NCI-H446 (cell line): ENCODE measurements around the gene ZFYVE26.
A peak's percentile ranks its signal among the peaks of the same experiment; 100 is the strongest.
"Not testable (repeated sequence)": the region's sequence is repeated elsewhere in the genome, so short reads cannot be mapped to it uniquely, and the experiment has no call there.

Source experiments
- DNase-seq, 2 experiments: peaks; one replicate each; lab custom pipeline; 2025; lab: John Stamatoyannopoulos, UW

The ZFYVE26 gene

DNA sequence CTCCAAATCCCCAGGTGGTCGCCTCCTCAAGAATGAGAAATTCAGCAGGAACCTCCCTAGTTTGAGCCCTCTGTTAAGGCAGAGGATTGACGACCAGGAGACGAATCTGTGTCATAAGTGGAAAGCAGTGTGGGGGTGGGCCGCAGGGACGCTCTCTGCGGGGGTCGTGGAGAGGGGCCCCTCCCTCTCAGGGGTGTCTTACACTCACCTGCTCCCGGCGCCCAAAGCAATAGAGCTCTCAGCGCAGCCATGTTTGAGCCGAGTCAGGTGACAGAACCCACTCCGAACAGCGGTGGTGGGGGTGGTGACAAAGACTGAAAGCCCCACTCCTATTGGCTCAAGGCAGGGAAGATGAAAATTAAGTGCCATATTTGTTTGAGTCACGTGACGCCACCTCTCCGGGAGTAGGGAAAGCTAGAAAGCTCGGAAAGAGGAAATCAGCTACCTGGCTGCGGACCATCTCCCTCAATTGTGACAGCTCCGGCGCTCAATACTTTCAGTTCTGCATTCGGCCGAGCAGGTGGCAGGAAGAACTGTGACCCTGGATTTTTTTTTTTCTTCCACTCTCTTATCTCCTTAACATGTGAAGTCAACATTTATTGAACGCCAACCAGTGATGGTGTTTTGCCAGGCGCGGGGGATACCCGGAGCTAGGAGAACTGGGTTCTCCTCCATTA lies at the start of gene ZFYVE26:
TSS of gene ZFYVE26 (minus strand) at position 265 of the 677 bp plus-strand sequence. CDS start 627 bp downstream, outside the sequence.
- peak; percentile 91 to 94 for DNase-seq

DNA sequence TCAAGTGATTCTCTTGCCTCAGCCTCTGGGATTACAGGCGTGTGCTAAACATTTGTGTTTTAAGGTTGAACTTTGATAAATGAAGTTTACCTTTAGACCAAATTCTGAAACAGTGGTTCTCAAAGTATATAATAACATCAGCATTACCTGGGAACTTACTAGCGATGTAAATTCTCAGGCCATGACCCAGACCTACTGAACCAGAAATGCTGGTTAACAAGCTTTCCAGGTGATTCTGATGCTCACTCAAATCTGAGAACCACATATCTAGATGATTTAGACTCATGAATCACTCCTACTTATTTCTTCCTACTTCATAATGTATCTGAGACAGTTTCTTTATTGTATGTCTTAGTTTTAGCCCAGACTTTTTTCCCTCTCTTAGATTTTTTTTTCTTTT lies 46.8 kb upstream of the ZFYVE26 start:
- DNase-seq = no peak

DNA sequence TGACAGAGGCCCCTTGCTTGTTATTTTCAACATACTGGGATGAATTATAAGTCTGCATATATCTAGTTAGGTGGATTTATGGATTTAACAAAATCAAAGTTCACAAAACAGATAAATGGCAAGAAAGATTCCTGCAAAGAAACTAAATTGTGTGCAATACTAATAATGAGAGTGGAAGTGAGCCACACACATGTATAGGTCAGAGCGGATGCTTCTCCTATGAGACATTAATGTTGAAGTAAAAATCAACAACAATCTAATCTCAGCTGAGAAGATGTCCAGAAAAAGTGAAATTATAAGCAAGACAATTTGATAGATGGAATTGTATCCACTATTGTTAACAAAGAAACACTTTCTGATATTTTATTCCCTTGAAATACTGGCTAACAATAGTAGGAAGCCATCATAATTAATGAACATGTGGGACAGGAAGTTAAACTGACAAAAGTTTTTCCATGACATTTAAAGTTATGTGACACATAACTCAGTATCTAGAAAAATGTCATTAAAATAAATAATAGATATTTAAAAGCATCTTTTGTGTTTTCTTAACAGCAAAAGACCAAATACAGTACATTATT lies 42.9 kb upstream of the ZFYVE26 start:
- DNase-seq = no peak

DNA sequence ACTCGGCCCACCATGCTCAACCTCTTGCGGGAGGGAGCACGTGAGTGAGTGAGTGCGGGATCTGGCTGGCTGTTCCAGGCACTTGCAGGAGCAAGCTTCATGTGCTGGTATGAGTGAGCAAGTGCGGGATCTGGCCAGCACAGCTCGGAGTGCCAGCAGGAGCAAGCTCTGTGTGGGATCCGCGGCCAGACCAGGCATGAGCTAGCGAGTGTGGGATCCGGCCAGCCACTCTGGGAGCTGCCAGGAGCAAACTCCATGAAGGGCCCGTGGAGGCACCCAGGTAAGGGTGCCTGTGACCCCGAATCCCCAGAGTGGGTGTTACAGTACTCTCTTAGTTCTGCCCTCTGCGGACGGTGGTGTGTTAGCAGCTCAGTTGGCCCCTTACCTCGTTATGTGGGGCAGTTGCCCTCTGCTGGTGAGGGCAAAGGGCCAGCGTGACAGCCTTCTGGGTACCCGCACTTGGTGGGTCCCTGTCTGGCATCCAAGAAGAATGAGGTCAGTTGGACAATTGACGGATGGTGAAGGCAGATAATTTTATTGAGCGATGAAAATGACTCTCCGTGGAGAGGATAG lies 41.5 kb upstream of the ZFYVE26 start:
- no peak for DNase-seq

DNA sequence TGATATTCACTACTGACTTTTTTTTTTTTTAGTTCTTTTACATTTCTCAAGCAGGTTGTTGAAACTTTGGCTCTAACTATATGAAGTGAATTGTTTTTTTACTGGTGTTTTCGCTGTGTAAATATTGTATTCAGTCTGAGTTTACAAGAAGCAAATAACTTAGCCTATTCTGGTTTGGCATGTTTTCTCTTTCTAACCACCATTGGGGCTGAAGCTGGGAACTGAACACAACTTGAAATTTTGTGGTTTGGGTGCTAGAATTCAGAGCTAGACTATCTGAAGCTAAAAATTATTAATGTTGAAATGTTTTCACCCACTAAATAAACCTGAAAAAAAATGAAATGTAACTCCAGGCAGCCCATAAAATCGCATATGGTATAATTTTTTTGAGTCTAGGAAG lies 40.4 kb upstream of the ZFYVE26 start:
- no peak for DNase-seq

DNA sequence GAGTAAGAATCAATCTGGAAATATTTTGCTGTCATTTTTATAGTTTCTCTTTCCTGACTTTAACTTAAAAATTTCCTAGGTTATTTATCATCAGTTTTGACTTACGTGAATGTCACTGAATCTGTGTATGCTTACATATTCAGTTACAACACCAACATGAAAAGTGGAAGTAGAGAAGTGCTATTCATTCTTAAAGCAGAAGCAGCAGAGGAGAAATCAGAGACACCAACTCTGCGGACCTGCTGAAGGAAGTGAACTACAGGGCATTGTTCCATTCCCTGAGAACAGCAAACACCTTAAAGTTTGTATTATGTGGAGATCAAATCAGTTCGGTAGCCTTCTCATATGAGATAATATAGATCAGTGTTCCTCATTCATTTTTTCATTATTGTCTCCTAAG lies 37.3 kb upstream of the ZFYVE26 start:
- no peak for DNase-seq

DNA sequence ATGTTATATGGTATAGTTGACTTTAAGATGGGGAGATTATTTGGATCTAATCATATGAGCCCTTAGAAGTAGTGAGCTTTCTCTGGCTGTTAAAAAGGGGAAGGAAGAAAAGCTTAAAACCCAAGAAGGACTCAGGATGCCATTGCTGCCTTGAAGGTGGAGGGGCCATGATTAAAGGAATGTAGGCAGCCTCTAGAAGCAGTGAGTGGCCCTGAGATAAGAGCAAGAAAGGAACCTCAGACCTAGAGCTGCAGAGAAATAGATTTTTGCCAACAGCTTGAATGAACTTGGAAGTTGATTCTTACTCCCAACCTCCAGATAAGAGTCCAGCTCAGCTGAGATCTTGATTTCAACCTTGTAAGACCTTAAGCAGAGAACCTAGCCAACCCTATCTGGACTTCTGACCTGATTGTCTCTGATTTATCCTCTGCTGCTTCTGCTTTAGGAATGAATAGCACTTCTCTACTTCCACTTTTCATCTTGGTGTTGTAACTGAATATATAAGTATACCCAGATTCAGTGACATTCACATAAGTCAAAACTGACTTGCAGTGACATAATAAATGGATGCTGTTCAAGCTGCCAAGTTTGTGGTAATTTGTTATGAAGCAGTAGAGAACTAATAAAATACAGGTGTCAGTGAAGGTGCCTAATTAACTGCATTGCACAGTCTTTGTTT lies 36.7 kb upstream of the ZFYVE26 start:
- DNase-seq = no peak

DNA sequence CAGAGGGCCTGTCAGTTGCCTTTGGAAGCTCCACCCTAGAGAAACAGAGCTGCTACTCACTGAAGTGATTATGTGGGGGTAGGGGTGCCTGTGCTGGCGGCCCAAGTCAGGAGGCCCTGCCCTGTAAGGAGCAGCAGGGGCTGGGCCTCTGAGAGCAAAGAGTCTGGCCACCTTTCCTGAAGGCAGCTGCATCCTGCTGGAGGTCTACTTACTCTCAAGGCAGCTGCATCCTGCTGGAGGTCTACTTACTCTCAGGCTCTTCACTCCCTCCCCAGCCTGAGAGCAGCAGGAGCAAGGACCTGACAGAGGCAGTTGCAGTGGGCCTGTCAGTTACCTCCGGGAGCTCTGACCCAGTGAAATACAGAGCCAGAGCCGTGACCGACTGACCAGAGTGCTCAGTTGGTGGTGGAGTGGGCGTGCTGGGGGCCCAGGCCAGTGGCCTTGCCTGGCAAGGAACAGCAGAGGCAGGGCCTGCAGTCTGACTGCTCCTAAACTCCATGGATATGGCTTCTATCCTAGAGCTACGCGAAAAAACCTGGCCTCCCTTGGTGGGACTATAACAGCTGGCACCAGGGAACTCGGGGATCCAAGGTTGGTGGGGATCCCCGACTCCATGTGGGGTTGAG lies 35.5 kb upstream of the ZFYVE26 start:
- DNase-seq = no peak

DNA sequence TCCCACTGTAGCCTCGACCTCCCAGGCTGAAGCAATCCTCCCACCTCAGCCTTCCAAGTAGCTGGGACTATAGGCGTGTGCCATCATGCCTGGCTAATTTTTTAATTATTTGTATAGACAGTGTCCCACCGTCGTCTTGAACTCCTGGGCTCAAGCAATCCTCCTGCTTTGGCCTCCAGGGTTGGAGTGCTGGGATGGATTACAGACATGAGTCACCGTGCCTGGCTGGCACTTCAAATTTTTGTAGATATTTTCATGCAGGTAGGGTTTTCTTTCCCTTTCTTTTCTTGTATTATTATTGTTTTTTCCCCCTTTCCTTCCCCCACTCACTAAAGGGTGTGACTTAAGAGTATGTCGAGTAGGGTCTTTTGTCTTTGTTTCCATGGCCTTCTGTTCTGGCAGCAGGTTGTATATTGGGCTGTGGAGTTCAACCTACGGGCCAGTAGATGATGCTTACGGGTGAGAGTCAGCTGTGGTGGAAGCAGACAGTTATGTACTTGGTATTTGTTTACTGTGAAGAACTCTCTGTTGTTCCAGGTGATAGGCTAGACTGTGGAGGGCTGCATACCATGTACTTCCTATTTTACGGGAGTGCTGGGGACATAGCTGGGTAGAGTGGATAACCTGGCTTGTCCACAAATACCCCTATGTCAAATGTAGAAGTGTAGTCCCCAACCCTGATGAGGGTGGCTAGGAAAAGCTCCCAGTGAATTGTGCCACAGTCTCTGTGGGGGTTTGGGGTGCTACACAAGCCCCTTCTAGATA lies 33.9 kb upstream of the ZFYVE26 start:
- no peak for DNase-seq

DNA sequence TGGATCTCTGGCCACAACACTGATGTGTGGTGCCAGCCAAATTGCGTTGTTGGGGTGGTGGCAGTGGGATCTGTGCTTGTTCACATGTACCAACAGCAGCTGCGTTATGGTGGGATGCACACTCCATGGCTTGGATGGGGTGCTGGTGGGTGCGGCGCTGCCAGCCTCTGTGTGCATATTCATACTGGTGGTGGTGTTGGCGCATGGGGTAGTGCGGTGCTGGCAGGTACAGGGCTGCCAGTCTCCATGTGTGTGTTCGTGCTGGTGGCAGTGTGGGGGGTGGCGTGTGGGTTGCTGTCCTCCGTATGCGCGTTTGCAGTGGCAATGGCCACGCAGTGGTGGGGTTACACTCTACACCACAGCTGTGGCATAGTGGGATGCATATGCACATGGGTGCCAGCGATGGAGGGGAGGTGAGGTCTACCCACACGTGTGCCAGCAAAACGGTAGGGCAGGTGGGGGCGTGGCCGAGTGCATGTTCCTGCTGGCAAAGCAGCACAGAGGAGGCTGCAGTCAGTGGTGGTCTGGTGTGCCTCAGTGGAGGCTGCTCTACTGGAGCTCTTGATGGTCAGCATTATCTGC lies 29.7 kb upstream of the ZFYVE26 start:
- DNase-seq = no peak

DNA sequence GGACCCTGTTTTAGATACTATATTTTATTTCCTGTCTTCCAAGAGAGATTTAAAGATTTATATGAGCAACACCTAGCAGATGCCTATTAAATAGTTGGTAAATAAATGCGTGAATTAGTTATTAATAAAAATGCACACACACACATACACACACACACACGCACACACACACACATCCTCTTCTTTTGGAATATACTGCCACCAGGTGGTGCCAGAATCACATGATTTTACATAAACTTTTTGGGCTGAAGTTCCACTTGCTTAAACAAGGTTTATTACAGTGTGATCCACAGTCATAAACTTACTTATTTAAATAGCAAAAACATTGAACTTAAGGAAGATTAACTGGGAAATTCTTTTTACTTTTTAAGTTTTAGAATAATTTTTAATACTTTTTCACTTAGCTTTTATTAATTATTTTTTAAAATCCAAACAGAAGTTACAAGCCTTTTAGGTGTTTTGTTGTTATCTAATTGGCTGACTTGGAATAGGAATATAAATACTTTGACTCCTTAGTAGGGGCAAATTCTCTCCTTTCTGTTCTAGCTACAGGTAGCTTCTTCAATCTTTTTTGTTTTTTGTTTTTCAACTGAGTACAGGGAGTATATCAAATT lies 20.7 kb upstream of the ZFYVE26 start:
- peak; percentile 53 to 61 for DNase-seq

DNA sequence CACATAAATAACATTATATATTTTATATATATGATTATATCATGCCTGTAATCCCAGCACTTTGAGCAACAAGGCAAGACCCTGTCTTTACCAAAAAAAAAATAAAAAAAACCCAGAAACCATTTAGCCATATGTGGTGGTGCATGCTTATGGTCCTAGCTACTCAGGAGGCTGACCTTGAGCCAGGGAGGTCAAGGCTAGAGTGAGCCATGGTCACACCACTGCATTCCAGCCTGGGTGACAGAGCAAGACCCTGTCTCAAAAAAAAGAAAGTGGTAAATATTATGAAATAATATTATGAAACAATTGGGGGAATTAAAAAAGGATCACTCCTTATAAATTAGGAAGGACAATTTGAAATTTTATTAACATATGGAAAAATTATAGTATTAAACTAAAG lies 19.2 kb upstream of the ZFYVE26 start:
- no peak for DNase-seq

DNA sequence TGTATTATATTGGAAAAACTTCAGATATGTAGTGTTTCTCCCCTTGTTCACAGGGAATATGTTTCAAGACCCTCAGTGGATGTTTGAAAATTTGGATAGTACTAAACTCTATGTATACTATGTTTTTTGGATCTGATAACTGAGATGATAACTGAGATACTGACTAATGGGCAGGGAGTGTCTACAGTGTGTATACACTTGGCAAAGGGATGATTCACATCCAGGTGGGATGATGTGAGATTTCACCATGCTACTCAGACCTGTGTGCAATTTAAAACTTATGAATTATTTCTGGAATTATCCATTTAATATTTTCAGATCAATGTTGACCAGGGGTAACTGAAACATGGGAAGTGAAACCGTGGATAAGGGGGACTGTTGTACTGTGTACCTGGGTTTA lies 17.0 kb upstream of the ZFYVE26 start:
- DNase-seq = no peak

DNA sequence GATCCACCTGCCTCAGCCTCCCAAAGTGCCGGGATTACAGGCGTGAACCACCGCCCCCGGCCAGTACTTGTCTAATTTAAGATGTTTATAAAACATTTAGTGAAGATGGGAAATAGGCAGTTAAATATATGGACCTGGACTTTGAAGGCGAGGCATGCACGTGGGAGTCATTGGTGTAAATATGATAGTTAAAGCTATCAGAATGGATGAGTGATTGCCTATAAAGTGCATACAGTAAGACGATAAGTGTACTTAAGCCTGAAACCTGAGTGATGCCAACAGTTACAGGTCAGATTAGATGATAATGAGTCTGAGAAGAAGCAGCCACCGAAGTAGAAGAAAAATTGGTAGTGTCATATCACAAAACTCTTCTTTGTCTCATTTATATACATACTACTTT lies 14.7 kb upstream of the ZFYVE26 start:
- DNase-seq = no peak

DNA sequence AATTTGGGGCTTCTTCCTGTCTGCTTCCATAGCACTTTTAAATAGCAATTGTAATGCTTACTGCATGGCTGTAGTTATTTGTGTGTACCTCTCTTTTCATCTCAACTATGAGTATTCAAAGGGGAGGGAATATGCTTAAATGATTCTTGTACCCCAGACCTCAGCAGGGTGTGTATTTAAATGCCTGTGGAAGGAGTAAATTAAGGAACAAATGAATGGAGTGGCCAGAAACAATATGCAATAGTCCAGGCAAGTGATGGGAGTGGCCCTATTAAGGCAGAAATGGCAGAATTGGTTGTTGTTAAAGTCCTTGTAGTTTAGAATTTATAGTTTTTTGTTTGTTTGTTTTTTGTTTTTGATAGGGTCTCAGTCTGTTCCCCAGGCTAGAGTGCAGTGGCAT lies 4.7 kb upstream of the ZFYVE26 start:
- DNase-seq = no peak

DNA sequence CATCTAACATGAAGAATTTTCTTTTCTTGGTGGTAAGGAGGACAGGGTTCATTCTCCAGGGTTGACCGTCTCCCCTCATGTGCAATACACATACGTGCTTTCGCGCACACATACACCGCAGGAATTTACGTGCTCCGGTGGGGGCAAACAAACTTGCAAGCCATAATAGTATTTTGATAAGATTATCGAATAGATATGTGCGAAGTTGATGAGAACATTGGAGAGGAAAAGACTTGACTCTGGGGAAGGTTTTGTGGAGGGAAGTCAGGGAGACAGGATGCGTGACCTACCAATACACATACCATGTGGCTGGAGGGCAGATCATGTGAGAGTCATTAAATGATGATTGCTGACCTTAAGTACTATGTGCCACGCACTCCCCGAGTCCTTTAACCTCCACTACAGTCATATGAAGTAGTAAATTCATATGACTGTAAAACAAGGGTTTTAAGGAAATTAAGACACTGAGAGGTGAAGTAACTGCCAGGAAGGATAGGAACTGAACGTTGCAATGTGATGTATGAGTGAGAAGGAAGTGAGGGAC lies 4.1 kb upstream of the ZFYVE26 start:
- DNase-seq = no peak

DNA sequence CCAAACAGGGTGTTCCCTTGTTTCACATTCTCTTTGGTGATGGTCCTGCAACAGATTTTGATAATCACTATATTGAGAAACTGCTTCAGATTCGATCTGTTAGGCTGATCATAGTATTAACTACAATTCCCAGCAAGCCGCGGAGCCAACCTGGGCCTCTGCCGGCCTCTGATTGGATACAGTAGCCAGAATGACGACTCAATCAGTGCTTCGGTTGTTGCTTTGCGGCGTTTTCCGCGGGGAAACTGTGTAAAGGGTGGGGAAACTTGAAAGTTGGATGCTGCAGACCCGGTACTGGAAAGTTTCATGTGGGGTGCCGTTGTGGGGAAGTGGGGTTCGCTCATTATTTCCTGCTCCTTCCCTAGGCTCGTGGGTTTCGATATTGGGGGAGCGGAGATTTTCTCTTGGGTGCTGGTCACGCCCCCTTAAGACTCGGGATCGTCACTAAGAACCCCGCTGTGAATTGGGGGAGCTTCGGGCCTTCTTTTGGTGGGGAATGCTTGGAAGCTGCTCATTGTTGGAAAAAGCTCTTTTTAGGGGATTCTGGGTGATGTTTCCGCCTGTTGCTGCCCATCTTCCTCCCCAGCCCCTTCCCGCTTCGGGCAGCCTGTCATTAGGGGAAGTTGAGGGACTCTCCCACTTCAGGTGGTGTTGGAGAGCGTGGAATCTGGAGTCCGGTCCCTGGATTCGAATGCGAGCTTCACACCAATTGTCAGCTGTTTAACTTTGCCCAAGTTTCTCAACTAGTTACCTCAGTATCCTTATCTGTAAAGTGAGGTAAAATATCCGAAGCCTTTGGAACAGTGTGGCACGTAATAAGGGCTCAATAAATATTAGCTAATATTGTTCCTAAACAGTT lies 3.4 kb upstream of the ZFYVE26 start, which contains the start of gene RAD51B:
TSS of gene RAD51B (plus strand) at position 217 of the 859 bp plus-strand sequence.
- peak; percentile 79 to 89 for DNase-seq

DNA sequence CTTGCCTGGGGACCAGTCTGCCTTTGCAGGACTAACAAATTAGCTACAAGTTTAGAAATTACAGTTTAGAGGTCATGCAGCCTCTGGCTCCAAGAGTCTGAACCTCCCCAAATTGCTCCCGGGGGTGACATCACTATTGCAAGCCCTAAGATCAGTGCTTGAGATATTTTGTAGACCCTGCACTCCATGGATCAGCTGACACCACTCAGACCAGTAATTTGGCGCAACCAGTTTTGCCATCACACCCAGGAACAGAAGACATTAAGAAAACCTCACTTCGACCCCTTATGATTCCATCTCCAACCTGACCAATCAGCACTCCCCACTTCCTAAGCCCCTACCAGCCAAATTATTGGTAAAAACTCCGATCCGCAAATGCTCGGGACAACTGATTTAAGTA lies 2.1 kb upstream of the ZFYVE26 start:
- DNase-seq = not testable (repeated sequence)

DNA sequence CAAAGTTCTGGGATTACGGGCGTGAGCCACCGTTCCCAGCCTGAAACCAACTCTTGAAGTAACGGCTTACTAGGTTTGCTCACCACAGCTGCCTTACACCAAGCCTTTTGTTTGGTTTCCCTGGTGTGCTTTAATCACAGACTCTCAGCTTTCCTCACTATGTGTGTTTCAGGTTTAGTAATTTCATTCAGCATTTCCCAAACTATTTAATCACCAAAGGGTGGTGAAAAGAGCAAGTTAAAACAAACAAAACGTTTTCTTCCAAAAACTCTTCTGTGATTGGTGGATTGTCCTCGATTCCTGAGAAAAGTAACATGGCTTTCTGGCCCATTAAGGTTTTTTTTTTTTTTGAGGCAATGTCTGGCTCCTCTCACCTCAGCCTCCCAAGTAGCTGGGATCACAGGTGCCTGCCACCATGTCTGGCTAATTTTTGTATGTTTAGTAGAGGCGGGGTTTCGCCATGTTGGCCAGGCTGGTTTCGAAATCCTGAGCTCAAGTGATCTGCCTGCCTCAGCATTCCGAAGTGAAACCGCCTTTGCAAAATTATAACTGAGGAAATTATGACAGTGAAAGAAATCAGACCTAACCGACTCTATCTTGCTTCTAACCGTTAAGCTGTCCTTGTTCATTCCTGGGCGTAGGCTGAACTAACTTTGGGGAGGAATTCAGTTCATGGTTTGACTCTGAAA lies 1.5 kb upstream of the ZFYVE26 start:
- DNase-seq = no peak
